GM18873 (cell line): ENCODE results near the gene NEIL3.

Experiments used
- ATAC-seq: cut with Tn5 transposase; IDR thresholded peaks from one replicate; pipeline ENCODE4 v1.9.1; 2021; ENCODE audit warnings: mild to moderate bottlenecking, moderate library complexity, moderate number of reproducible peaks; ENCODE audit not compliant: unreplicated experiment, low FRiP score

Gene NEIL3

GRCh38 chr4:177356921-177357320, 47.2 kb downstream of the NEIL3 start:
- no peak for ATAC-seq

GRCh38 chr4:177367336-177367735, 57.7 kb downstream of the NEIL3 start:
- ATAC-seq = no peak

- no peak for ATAC-seq
Observed at GRCh38 chr4:177369372-177369771, 59.7 kb downstream of the NEIL3 start.

- ATAC-seq = no peak
Observed at GRCh38 chr4:177371461-177371860, 61.8 kb downstream of the NEIL3 start.

GRCh38 chr4:177374966-177375365, 65.3 kb downstream of the NEIL3 start:
- no peak for ATAC-seq

GRCh38 chr4:177375372-177375771, 65.7 kb downstream of the NEIL3 start:
- no peak for ATAC-seq

GRCh38 chr4:177376024-177376423, 66.3 kb downstream of the NEIL3 start:
- ATAC-seq = no peak

- no peak for ATAC-seq
Observed at GRCh38 chr4:177380730-177381287, 71.1 kb downstream of the NEIL3 start.

- no peak for ATAC-seq
Observed at GRCh38 chr4:177381762-177382310, 72.2 kb downstream of the NEIL3 start.

- ATAC-seq = no peak
Observed at GRCh38 chr4:177384856-177385397, 75.3 kb downstream of the NEIL3 start.

GRCh38 chr4:177385576-177386277, 76.1 kb downstream of the NEIL3 start:
- no peak for ATAC-seq

- no peak for ATAC-seq
Observed at GRCh38 chr4:177386278-177386815, 76.7 kb downstream of the NEIL3 start.

- no peak for ATAC-seq
Observed at GRCh38 chr4:177391287-177391686, 81.6 kb downstream of the NEIL3 start.

- no peak for ATAC-seq
Observed at GRCh38 chr4:177391953-177392352, 82.3 kb downstream of the NEIL3 start.

- ATAC-seq = no peak
Observed at GRCh38 chr4:177393236-177393635, 83.6 kb downstream of the NEIL3 start.

GRCh38 chr4:177396352-177396751, 86.7 kb downstream of the NEIL3 start:
- no peak for ATAC-seq

- ATAC-seq = no peak
Observed at GRCh38 chr4:177400030-177400429, 90.4 kb downstream of the NEIL3 start.

GRCh38 chr4:177401658-177402273, 92.1 kb downstream of the NEIL3 start:
- ATAC-seq = no peak

- no peak for ATAC-seq
Observed at GRCh38 chr4:177403746-177404145, 94.1 kb downstream of the NEIL3 start.

- no peak for ATAC-seq
Observed at GRCh38 chr4:177404342-177404741, 94.7 kb downstream of the NEIL3 start.

GRCh38 chr4:177404986-177405385, 95.3 kb downstream of the NEIL3 start:
- no peak for ATAC-seq
